Stimulated activated CD8-positive, alpha-beta memory T cell treated with anti-CD3 and anti-CD28 coated beads, Interleukin-4, amount 100 ng/mL, for 1 hour (primary cell): ENCODE measurements around the gene GPX3.

ENCODE experiments used
- DNase-seq, 2 donors: peaks; one replicate each; pipeline ENCODE4 v3.0.0-alpha.2; 2020; ENCODE audit warnings: low read depth in 2 of 2, low spot score in 1 of 2

Gene GPX3

GRCh38 chr5:151033217-151033934 is 13.0 kb downstream of the GPX3 start:
- no peak for DNase-seq

- no peak for DNase-seq
Measured at GRCh38 chr5:151034422-151035379, 14.3 kb downstream of the GPX3 start.

GRCh38 chr5:151036556-151036955 is 16.2 kb downstream of the GPX3 start:
- DNase-seq: no peak

- no peak for DNase-seq
Measured at GRCh38 chr5:151037561-151038411, 17.4 kb downstream of the GPX3 start.

GRCh38 chr5:151038412-151038745 is 18.0 kb downstream of the GPX3 start:
- no peak for DNase-seq

- DNase-seq: no peak
Measured at GRCh38 chr5:151038801-151039238, 18.4 kb downstream of the GPX3 start.

- no peak for DNase-seq
Measured at GRCh38 chr5:151039665-151040064, 19.3 kb downstream of the GPX3 start.

- DNase-seq: no peak
Measured at GRCh38 chr5:151040211-151040747, 19.9 kb downstream of the GPX3 start.

GRCh38 chr5:151041577-151042268 is 21.3 kb downstream of the GPX3 start:
- no peak for DNase-seq

- DNase-seq: no peak
Measured at GRCh38 chr5:151042453-151043093, 22.2 kb downstream of the GPX3 start.

GRCh38 chr5:151047814-151048425 is 27.5 kb downstream of the GPX3 start:
- no peak for DNase-seq

- no peak for DNase-seq
Measured at GRCh38 chr5:151048526-151048925, 28.1 kb downstream of the GPX3 start.

- DNase-seq: peak; percentile 19 to 46
Measured at GRCh38 chr5:151051066-151051930, 30.9 kb downstream of the GPX3 start.

- DNase-seq: no peak
Measured at GRCh38 chr5:151051931-151052608, 31.7 kb downstream of the GPX3 start.

- DNase-seq: no peak
Measured at GRCh38 chr5:151052836-151053235, 32.4 kb downstream of the GPX3 start.

- no peak for DNase-seq
Measured at GRCh38 chr5:151053796-151054462, 33.5 kb downstream of the GPX3 start.

GRCh38 chr5:151054709-151055108 is 34.3 kb downstream of the GPX3 start:
- DNase-seq: no peak
